ENCODE results near the gene COPS7A.

COPS7A gene

GRCh38 chr12:6778217-6778573 is 54.3 kb downstream of the COPS7A start:
- Histone ChIP-seq H3K27ac (ENCODE audit: extremely low read depth, low read depth, low read length) (peak overlapping the region; percentile 24; the same call in 1 of the 2 replicates), H3K9me3 (ENCODE audit: control insufficient read depth, insufficient read depth, low read depth, low read length) (no peaks in the 10 kb centered on the region), H3K4me3 (ENCODE audit: low read depth, low read length) (no peak overlapping the region), H3K36me3 (ENCODE audit: control insufficient read depth in 2 of 2, insufficient read depth in 1 of 2, low read length in 2 of 2) (no peaks in the 10 kb centered on the region), H3K4me1 (ENCODE audit: control insufficient read depth, insufficient read depth, low read length) (peaks cover 7% of the 10 kb centered on the region)
- ChIA-PET CTCF (interaction anchor here (0.7 to 7.6 kb wide), 13 partner anchors 11 to 166 kb away, joined by 3 to 93 read pairs (median 4); partner anchors contain the start of genes C12orf57, CD4, MLF2 and PTMS), POLR2A (interaction anchor here (1.0 to 3.0 kb wide), 4 partner anchors 9 to 54 kb away, joined by 3 to 24 read pairs (median 12); partner anchors contain the start of genes COPS7A, MLF2 and PTMS)
- TF ChIP-seq KLF17 (tag by site-specific recombination; IDR thresholded peaks at IDR 0.05) (peak; percentile 34; the same call in 1 of the 2 replicates), ZFP69B (tag by site-specific recombination; IDR thresholded peaks at IDR 0.05) (no peak), ZNF596 (tag by site-specific recombination; IDR thresholded peaks at IDR 0.05) (0 out of 2 replicates have a peak, but pooled peaks have one; percentile 11), ZBTB6 (tag by site-specific recombination; IDR thresholded peaks at IDR 0.05) (peak; percentile 100)

GRCh38 chr12:6778574-6779550 is 55.0 kb downstream of the COPS7A start:
- ChIA-PET POLR2A (interaction anchor here (1.0 to 3.0 kb wide), 4 partner anchors 10 to 55 kb away, joined by 3 to 24 read pairs (median 12); partner anchors contain the start of genes COPS7A, MLF2 and PTMS), CTCF (interaction anchor here (0.6 to 7.6 kb wide), 15 partner anchors 11 to 359 kb away, joined by 3 to 93 read pairs (median 4); partner anchors contain the start of genes C12orf57, CD4, MLF2 and PTMS)
- Histone ChIP-seq H3K4me3 (ENCODE audit: low read depth, low read length) (peak overlapping the region; percentile 23), H3K27ac (ENCODE audit: extremely low read depth, low read depth, low read length) (peak overlapping the region; percentile 24; the same call in 1 of the 2 replicates), H3K36me3 (ENCODE audit: control insufficient read depth in 2 of 2, insufficient read depth in 1 of 2, low read length in 2 of 2) (no peaks in the 10 kb centered on the region), H3K4me1 (ENCODE audit: control insufficient read depth, insufficient read depth, low read length) (peaks cover 7% of the 10 kb centered on the region), H3K9me3 (ENCODE audit: control insufficient read depth, insufficient read depth, low read depth, low read length) (no peaks in the 10 kb centered on the region)
- TF ChIP-seq ZNF366 (tag by site-specific recombination; conservative IDR thresholded peaks at IDR 0.05) (peak; percentile 76), ZNF37A (tag by site-specific recombination; IDR thresholded peaks at IDR 0.05) (no peak), ZBTB48 (tag by site-specific recombination; IDR thresholded peaks at IDR 0.05) (peak; percentile 79), ZNF776 (tag by site-specific recombination; IDR thresholded peaks at IDR 0.05; ENCODE audit: borderline replicate concordance) (no peak), PBX3 (CRISPR knock-in tag; IDR thresholded peaks at IDR 0.05) (peak; percentile 86; the same call in 1 of the 2 replicates), GLI2 (tag by site-specific recombination; IDR thresholded peaks at IDR 0.05; ENCODE audit: borderline replicate concordance, low read depth) (no peak), ZNF580 (tag by site-specific recombination; IDR thresholded peaks at IDR 0.05) (peak; percentile 90), CTCF (tag by site-specific recombination; IDR thresholded peaks at IDR 0.05) (peak; percentile 99), ZSCAN4 (tag by site-specific recombination; IDR thresholded peaks at IDR 0.05) (peak; percentile 100), SALL2 (tag by site-specific recombination; IDR thresholded peaks at IDR 0.05; ENCODE audit: borderline replicate concordance) (no peak), ZNF639 (tag by site-specific recombination; IDR thresholded peaks at IDR 0.05) (peak; percentile 73), MZF1 (tag by site-specific recombination; IDR thresholded peaks at IDR 0.05; ENCODE audit: borderline replicate concordance) (no peak)
